Measurements from ENCODE around the gene HOXB9. TPM values are rescaled to one million over a fixed set of nuclear protein-coding genes. Genes with fewer than 3 reads are reported as not detected.

HOXB9 gene
- total RNA-seq, 2 experiments from 2014 or later = not detected

- peaks cover 36% of the 10 kb centered on the region for H3K4me1 ChIP-seq (ENCODE audit: insufficient read depth, low read length)
- peaks cover 55 to 67% of the 10 kb centered on the region in 2 experiments for H3K27me3 ChIP-seq (ENCODE audit: control insufficient read depth in 1 of 2, insufficient read depth in 2 of 2, low read length in 2 of 2)
- Mint-ChIP-seq H3K27me3 (peaks cover 85% of the 10 kb centered on the region), H3K27ac (no peak overlapping the region), H3K36me3 (ENCODE audit: low read depth) (no peaks in the 10 kb centered on the region), H3K9me3 (no peaks in the 10 kb centered on the region), H3K4me3 (peak overlapping the region; percentile 79), H3K4me1 (ENCODE audit: low read depth) (peaks cover 18% of the 10 kb centered on the region)
- no peak for TF ChIP-seq CTCF (IDR thresholded peaks at IDR 0.05)
- H3K9me3 ChIP-seq (ENCODE audit: control insufficient read depth in 1 of 2, insufficient read depth in 1 of 2, low read length in 2 of 2) = peaks cover 0 to 15% of the 10 kb centered on the region in 2 experiments
- CTCF ChIA-PET = interaction anchor here (1.0 kb wide), 1 partner anchor 10 kb away, joined by 3 read pairs; no protein-coding TSS in a partner anchor
- no peak overlapping the region for H3K27ac ChIP-seq (ENCODE audit: low read depth in 1 of 2, low read length in 2 of 2)
- ATAC-seq (ENCODE audit: poor library complexity) (peak; percentile 63), DNase-seq (peak in 6 of 14 experiments; percentile 16 to 55 (median 37))
- no peaks in the 10 kb centered on the region for H3K36me3 ChIP-seq (ENCODE audit: insufficient read depth, low read length)
- intact Hi-C loops (cut with DNase I, micrococcal nuclease) = no loop called here
- peak overlapping the region; percentile 65 for H3K4me3 ChIP-seq (ENCODE audit: low read length)
- POLR2A ChIA-PET = no interaction called here
Measured at GRCh38 chr17:48646183-48647102, 20.3 kb upstream of the HOXB9 start.

GRCh38 chr17:48645639-48646182, 19.6 kb upstream of the HOXB9 start:
- H3K27ac Mint-ChIP-seq = no peak overlapping the region
- intact Hi-C loops (cut with DNase I, micrococcal nuclease) = no loop called here
- H3K4me1 Mint-ChIP-seq (ENCODE audit: low read depth) = peaks cover 21% of the 10 kb centered on the region

More at GRCh38 chr17:48645639-48646182, 19.6 kb upstream of the HOXB9 start:
- H3K36me3 Mint-ChIP-seq (ENCODE audit: low read depth) = no peaks in the 10 kb centered on the region
- Histone ChIP-seq H3K9me3 (ENCODE audit: control insufficient read depth in 1 of 2, insufficient read depth in 1 of 2, low read length in 2 of 2) (peaks cover 0 to 16% of the 10 kb centered on the region in 2 experiments), H3K4me3 (ENCODE audit: low read length) (peak overlapping the region; percentile 65), H3K4me1 (ENCODE audit: insufficient read depth, low read length) (peaks cover 38% of the 10 kb centered on the region), H3K36me3 (ENCODE audit: insufficient read depth, low read length) (no peaks in the 10 kb centered on the region), H3K27me3 (ENCODE audit: control insufficient read depth in 1 of 2, insufficient read depth in 2 of 2, low read length in 2 of 2) (peaks cover 60 to 74% of the 10 kb centered on the region in 2 experiments), H3K27ac (ENCODE audit: low read depth in 1 of 2, low read length in 2 of 2) (no peak overlapping the region)
- peaks cover 92% of the 10 kb centered on the region for H3K27me3 Mint-ChIP-seq
- ChIA-PET POLR2A (no interaction called here), CTCF (interaction anchor here (1.0 kb wide), 1 partner anchor 9 kb away, joined by 3 read pairs; no protein-coding TSS in a partner anchor)
- DNase-seq = no peak
- H3K9me3 Mint-ChIP-seq = no peaks in the 10 kb centered on the region
- ATAC-seq (ENCODE audit: poor library complexity) = no peak
- peak overlapping the region; percentile 73 for H3K4me3 Mint-ChIP-seq
- no peak for TF ChIP-seq CTCF (IDR thresholded peaks at IDR 0.05)

Data from CD4-positive, alpha-beta T cell (primary cell).